Measurements from ENCODE around the gene TPM1.

DNA sequence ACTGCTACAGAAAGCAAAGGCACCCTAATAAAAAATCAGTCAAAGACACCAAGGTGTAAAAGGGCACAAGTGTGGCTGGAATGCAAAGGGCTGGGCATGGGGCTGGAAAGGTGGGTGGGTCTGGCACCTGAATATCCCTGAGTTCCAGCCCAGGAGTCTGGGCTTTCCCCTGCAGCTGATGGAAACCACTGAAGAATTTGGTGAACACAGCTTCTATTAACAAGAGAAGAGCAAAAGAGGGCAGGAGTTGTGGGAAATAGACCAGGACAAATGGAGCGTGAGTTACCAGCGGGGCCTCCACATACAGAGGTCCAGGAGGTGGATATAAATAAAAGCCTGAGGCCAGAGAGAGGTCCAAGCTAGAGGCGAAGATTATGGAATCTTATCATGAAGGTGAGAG is 45.1 kb upstream of the TPM1 start:
- TF ChIP-seq CTCF (IDR thresholded peaks at IDR 0.05) (no peak), POLR2A (IDR thresholded peaks at IDR 0.05; ENCODE audit: low read depth) (no peak), POLR2AphosphoS5 (IDR thresholded peaks at IDR 0.05) (no peak), EP300 (IDR thresholded peaks at IDR 0.05) (no peak)
